GM23338 (cell line): ENCODE measurements around the gene ASAP2. TPM values are rescaled to one million over a fixed set of nuclear protein-coding genes. Genes with fewer than 3 reads are reported as not detected.

Source experiments
- ATAC-seq: fragments of 200-7000 bp; cut with Tn5 transposase; 3 replicates; pipeline ENCODE4 v1.9.1; 2020
- DNase-seq: peaks from one replicate; pipeline ENCODE4 v3.0.0-alpha.2; 2015; ENCODE audit warnings: low spot score
- H2AFZ ChIP-seq: fragments of 200-600 bp; sonication (generic); 2 replicates; pipeline ENCODE4 v1.8.0; 2016; ENCODE audit warnings: antibody characterized with exemption, mild to moderate bottlenecking, moderate library complexity
- H3F3A ChIP-seq: fragments of 200-600 bp; sonication (generic); replicated peaks from 2 replicates; pipeline ENCODE4 v1.8.0; 2017; ENCODE audit warnings: antibody characterized with exemption, mixed run types, low read depth
- H3K27ac ChIP-seq: fragments of 200-600 bp; sonication (generic); 2 replicates; pipeline ENCODE4 v1.6.1; 2016; ENCODE audit warnings: low read depth
- H3K27me3 ChIP-seq: fragments of 200-600 bp; sonication (generic); 2 replicates; pipeline ENCODE4 v1.8.0; 2016; ENCODE audit warnings: mild to moderate bottlenecking, mixed run types, moderate library complexity; ENCODE audit not compliant: insufficient read depth
- H3K36me3 ChIP-seq: fragments of 200-600 bp; sonication (generic); 2 replicates; pipeline ENCODE4 v1.8.0; 2016; ENCODE audit warnings: mild to moderate bottlenecking; ENCODE audit not compliant: insufficient read depth
- H3K4me1 ChIP-seq: fragments of 200-600 bp; sonication (generic); 2 replicates; pipeline ENCODE4 v1.8.0; 2016; ENCODE audit warnings: mild to moderate bottlenecking, moderate library complexity; ENCODE audit not compliant: insufficient read depth
- H3K4me2 ChIP-seq: fragments of 200-600 bp; sonication (generic); 2 replicates; pipeline ENCODE4 v1.7.1; 2017; ENCODE audit warnings: mixed run types
- H3K4me3 ChIP-seq: fragments of 200-600 bp; sonication (generic); 2 replicates; pipeline ENCODE4 v1.6.1; 2016; ENCODE audit warnings: mixed run types
- H3K79me2 ChIP-seq: fragments of 200-600 bp; sonication (generic); replicated peaks from 2 replicates; pipeline ENCODE4 v1.8.0; 2017; ENCODE audit warnings: mild to moderate bottlenecking; ENCODE audit not compliant: insufficient read depth
- H3K9me2 ChIP-seq: fragments of 200-600 bp; sonication (generic); 2 replicates; pipeline ENCODE4 v1.8.0; 2017; ENCODE audit not compliant: insufficient read depth
- H4K20me1 ChIP-seq: fragments of 200-600 bp; sonication (generic); replicated peaks from 2 replicates; pipeline ENCODE4 v1.8.0; 2017; ENCODE audit warnings: mild to moderate bottlenecking; ENCODE audit not compliant: insufficient read depth
- H3K27ac Mint-ChIP-seq: 2 replicates; pipeline ENCODE4 v1.8.0; 2020; ENCODE audit warnings: inconsistent platforms, mild to moderate bottlenecking, moderate library complexity, mixed read lengths
- H3K27me3 Mint-ChIP-seq: 3 replicates; pipeline ENCODE4 v1.8.0; 2022; ENCODE audit warnings: low read depth, mild to moderate bottlenecking, moderate library complexity, mixed read lengths, inconsistent platforms; ENCODE audit not compliant: insufficient read depth, poor library complexity
- H3K36me3 Mint-ChIP-seq: 3 replicates; pipeline ENCODE4 v1.8.0; 2021; ENCODE audit warnings: low read depth, mild to moderate bottlenecking, inconsistent platforms, moderate library complexity, mixed read lengths
- H3K4me1 Mint-ChIP-seq: 3 replicates; pipeline ENCODE4 v1.8.0; 2020; ENCODE audit warnings: mild to moderate bottlenecking, inconsistent platforms, mixed read lengths
- H3K4me3 Mint-ChIP-seq: 3 replicates; pipeline ENCODE4 v1.8.0; 2021; ENCODE audit warnings: moderate library complexity, mild to moderate bottlenecking, inconsistent platforms, mixed read lengths
- H3K9me3 Mint-ChIP-seq: 3 replicates; pipeline ENCODE4 v1.8.0; 2020; ENCODE audit warnings: moderate library complexity, mild to moderate bottlenecking, inconsistent platforms, mixed read lengths
- ZNF331 ChIP-seq: fragments of 250-450 bp; sonication (Bioruptor Pico); IDR thresholded peaks from 2 replicates; pipeline ENCODE4 v1.5.0; 2020; ENCODE audit warnings: low read depth, mild to moderate bottlenecking, moderate library complexity
- polyA plus RNA-seq: library from polyadenylated mRNA; unstranded; fragments of >200 nt; fragmentation: Nextera tagmentation; extraction: Ambion mirVana; gene quantifications from 2 replicates; pipeline ENCODE4 v1.2.1, GENCODE V29; 2016
- total RNA-seq: library from RNA; depleted of rRNA; stranded (reverse); fragments of >200 nt; shearing (Covaris generic); gene quantifications from 2 replicates; pipeline ENCODE4 v1.2.3, GENCODE V29; 2014
- TF ChIP-seq, protein P1 (sequence below): fragments of 250-450 bp; sonication (Bioruptor Pico); IDR thresholded peaks from 2 replicates; pipeline ENCODE4 v1.5.0; 2020; ENCODE audit warnings: mild to moderate bottlenecking, moderate library complexity

Gene ASAP2
- total and polyA plus RNA-seq, 2 experiments from 2014 or later: 2.6 to 15.6 TPM

DNA sequence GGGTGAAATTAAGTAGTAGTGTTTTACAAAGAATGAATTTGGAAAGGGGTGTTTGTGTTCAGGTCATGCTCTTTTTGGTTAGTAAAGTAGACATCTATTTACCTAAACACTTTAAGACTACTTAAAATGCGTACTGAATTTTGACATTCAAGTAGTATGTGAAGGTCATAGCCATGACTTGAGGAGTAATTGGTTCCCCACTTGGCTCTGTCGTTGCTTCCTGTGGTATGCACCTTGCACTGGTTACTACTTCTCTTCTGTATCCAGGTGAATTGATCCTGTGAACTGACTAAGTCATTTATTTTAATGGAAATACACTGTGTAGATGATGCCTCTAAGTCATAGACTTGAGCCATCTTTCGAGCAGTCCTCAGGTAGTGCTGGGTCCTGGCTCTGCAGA is 118.8 kb downstream of the ASAP2 start (continued):
- TF ChIP-seq, protein P1, sequence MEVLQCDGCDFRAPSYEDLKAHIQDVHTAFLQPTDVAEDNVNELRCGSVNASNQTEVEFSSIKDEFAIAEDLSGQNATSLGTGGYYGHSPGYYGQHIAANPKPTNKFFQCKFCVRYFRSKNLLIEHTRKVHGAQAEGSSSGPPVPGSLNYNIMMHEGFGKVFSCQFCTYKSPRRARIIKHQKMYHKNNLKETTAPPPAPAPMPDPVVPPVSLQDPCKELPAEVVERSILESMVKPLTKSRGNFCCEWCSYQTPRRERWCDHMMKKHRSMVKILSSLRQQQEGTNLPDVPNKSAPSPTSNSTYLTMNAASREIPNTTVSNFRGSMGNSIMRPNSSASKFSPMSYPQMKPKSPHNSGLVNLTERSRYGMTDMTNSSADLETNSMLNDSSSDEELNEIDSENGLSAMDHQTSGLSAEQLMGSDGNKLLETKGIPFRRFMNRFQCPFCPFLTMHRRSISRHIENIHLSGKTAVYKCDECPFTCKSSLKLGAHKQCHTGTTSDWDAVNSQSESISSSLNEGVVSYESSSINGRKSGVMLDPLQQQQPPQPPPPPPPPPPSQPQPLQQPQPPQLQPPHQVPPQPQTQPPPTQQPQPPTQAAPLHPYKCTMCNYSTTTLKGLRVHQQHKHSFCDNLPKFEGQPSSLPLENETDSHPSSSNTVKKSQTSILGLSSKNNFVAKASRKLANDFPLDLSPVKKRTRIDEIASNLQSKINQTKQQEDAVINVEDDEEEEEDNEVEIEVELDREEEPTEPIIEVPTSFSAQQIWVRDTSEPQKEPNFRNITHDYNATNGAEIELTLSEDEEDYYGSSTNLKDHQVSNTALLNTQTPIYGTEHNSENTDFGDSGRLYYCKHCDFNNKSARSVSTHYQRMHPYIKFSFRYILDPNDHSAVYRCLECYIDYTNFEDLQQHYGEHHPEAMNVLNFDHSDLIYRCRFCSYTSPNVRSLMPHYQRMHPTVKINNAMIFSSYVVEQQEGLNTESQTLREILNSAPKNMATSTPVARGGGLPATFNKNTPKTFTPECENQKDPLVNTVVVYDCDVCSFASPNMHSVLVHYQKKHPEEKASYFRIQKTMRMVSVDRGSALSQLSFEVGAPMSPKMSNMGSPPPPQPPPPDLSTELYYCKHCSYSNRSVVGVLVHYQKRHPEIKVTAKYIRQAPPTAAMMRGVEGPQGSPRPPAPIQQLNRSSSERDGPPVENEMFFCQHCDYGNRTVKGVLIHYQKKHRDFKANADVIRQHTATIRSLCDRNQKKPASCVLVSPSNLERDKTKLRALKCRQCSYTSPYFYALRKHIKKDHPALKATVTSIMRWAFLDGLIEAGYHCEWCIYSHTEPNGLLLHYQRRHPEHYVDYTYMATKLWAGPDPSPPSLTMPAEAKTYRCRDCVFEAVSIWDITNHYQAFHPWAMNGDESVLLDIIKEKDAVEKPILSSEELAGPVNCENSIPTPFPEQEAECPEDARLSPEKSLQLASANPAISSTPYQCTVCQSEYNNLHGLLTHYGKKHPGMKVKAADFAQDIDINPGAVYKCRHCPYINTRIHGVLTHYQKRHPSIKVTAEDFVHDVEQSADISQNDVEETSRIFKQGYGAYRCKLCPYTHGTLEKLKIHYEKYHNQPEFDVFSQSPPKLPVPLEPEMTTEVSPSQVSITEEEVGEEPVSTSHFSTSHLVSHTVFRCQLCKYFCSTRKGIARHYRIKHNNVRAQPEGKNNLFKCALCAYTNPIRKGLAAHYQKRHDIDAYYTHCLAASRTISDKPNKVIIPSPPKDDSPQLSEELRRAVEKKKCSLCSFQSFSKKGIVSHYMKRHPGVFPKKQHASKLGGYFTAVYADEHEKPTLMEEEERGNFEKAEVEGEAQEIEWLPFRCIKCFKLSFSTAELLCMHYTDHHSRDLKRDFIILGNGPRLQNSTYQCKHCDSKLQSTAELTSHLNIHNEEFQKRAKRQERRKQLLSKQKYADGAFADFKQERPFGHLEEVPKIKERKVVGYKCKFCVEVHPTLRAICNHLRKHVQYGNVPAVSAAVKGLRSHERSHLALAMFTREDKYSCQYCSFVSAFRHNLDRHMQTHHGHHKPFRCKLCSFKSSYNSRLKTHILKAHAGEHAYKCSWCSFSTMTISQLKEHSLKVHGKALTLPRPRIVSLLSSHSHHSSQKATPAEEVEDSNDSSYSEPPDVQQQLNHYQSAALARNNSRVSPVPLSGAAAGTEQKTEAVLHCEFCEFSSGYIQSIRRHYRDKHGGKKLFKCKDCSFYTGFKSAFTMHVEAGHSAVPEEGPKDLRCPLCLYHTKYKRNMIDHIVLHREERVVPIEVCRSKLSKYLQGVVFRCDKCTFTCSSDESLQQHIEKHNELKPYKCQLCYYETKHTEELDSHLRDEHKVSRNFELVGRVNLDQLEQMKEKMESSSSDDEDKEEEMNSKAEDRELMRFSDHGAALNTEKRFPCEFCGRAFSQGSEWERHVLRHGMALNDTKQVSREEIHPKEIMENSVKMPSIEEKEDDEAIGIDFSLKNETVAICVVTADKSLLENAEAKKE (CRISPR knock-in tag): no peak
- no peak for TF ChIP-seq ZNF331 (CRISPR knock-in tag)

- no peak overlapping the region for H3K4me3 ChIP-seq
- TF ChIP-seq, protein P1 (CRISPR knock-in tag): peak; percentile 69; the same call in 1 of the 2 replicates
- no peak for TF ChIP-seq ZNF331 (CRISPR knock-in tag)
- H3K36me3 Mint-ChIP-seq: peaks cover 21% of the 10 kb centered on the region
- H3K79me2 ChIP-seq: no peaks in the 10 kb centered on the region
- H3K4me1 ChIP-seq: peaks cover 11% of the 10 kb centered on the region
- H2AFZ ChIP-seq: no peak overlapping the region
- no peaks in the 10 kb centered on the region for H3F3A ChIP-seq
- peak; percentile 62 for DNase-seq
- no peaks in the 10 kb centered on the region for H3K9me3 Mint-ChIP-seq
- H3K27me3 ChIP-seq: no peaks in the 10 kb centered on the region
- no peaks in the 10 kb centered on the region for H3K36me3 ChIP-seq
- H3K27ac ChIP-seq: no peak overlapping the region
- no peaks in the 10 kb centered on the region; the same call in 1 of the 2 replicates for H4K20me1 ChIP-seq
- H3K4me3 Mint-ChIP-seq: no peak overlapping the region
- H3K9me2 ChIP-seq: no peaks in the 10 kb centered on the region
- peak overlapping the region; percentile 81 for H3K27ac Mint-ChIP-seq
- peak; percentile 50; the same call in 2 of the 3 replicates for ATAC-seq
- H3K4me1 Mint-ChIP-seq: peaks cover 17% of the 10 kb centered on the region
- H3K4me2 ChIP-seq: peak overlapping the region; percentile 21; the same call in 1 of the 2 replicates
- peaks cover 4% of the 10 kb centered on the region for H3K27me3 Mint-ChIP-seq
Measured at GRCh38 chr2:9326975-9327374, 120.4 kb downstream of the ASAP2 start.
